Choroid plexus epithelial cell (primary cell): Measurements from ENCODE around the gene ASPHD2.

Source experiments
- DNase-seq: peaks from one replicate; pipeline ENCODE4 v3.0.0-alpha.2; 2010; ENCODE audit warnings: low read depth
- H3K4me3 ChIP-seq: 2 replicates; pipeline ENCODE4 v1.5.1; 2011; ENCODE audit warnings: low read depth, mild to moderate bottlenecking, control low read depth, low read length, moderate library complexity
- CTCF ChIP-seq: conservative IDR thresholded peaks from 2 replicates; pipeline ENCODE4 v1.5.1; 2011; ENCODE audit warnings: low read depth, mild to moderate bottlenecking, control low read depth, inconsistent platforms, low read length, moderate library complexity

ASPHD2 gene

DNA sequence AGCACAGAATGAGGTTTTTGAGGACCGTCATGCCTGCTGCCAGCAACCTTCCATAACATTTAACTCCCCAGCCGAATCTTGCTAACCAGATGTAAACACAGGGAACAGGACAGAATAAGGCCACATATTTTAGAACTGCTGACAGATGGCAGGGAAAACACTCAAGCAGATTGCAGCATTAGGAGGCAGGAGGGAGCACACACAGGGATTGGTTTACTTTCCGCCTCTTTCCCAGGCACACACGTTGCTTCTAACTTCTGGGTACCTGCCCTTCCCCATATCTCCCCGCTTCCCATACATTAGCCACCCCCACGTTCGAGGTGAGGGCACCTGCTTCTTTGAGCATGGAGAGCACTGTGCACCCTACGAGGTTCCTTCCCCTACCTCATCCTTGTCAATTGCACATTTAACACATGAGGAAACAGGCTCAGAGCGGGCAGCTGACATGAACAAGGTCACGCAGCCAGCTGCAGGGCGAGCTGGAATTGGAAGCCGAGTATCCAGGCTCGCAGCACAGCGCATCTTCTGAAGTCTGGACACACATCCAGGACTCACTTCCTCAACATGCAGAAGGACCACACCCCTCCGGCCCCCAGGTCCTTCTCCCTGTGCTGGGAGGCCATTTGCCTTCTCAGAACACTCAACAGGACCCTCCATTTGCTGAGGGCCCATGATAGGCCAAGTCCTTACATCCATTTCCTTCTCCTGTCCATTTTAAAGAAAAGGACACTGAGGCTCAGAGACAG lies 18.7 kb downstream of the ASPHD2 start:
- TF ChIP-seq CTCF: no peak
- no peak for DNase-seq
- H3K4me3 ChIP-seq: no peak overlapping the region

DNA sequence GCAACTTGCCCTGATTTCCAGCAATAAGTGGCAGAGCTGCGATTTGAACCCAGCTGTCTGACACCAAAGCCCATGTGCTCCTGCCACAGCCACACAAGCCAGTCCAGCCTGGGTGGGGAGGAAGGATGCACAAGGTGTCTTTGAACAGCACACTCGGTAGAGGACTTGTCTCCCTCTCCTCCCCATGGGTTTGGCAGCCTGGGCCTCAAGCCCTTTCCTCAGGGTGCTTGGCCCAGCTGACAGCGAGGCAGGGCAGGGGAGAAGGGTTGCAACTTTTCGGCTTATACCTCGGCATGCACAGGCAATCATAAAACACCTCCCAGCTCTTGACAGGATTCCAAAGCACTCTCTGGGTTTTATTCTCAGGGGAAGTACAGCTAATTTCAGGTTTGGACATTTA lies 19.3 kb downstream of the ASPHD2 start:
- no peak for DNase-seq
- H3K4me3 ChIP-seq: no peak overlapping the region
- no peak for TF ChIP-seq CTCF

- no peak for DNase-seq
- TF ChIP-seq CTCF: no peak
- no peak overlapping the region for H3K4me3 ChIP-seq
Observed at GRCh38 chr22:26448941-26449340, 19.9 kb downstream of the ASPHD2 start.

- DNase-seq: no peak
- TF ChIP-seq CTCF: no peak
- no peak overlapping the region for H3K4me3 ChIP-seq
Observed at GRCh38 chr22:26450453-26451185, 21.6 kb downstream of the ASPHD2 start.

GRCh38 chr22:26452236-26453016 lies 23.4 kb downstream of the ASPHD2 start:
- no peak for DNase-seq
- TF ChIP-seq CTCF: no peak

DNA sequence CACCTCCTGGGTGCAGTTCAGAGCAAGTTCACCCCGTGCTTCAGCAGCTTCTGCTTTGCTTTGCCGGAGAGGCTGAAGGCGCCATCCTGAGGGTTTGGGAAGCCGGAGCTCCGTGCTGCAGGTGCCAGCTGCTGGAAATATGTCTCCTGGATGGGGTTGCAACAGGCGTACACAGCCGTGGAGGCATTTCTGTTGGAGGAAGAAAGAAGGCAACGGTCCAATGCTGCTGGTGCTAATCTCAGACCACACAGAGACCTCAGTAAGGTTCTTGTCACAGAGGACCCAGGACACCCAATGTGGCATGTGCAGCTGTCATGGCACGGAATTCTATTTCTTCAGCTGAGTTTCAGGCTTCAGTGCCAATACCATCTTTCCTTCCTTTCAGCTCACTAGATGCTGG lies 24.2 kb downstream of the ASPHD2 start:
- no peak for TF ChIP-seq CTCF
- DNase-seq: no peak

More at GRCh38 chr22:26452236-26453016, 23.4 kb downstream of the ASPHD2 start:
- H3K4me3 ChIP-seq: no peak overlapping the region

More for the DNA sequence above, 24.2 kb downstream of the ASPHD2 start:
- no peak overlapping the region for H3K4me3 ChIP-seq
